PC-9 (cell line): Measurements from ENCODE around the gene APOB. TPM values are rescaled to one million over a fixed set of nuclear protein-coding genes. Genes with fewer than 3 reads are reported as not detected.

Source experiments
- BruUV-seq: library from RNA; stranded (reverse); fragments of 400-500 nt; replicated peaks from 2 replicates; lab custom pipeline; 2021; lab: Mats Ljungman, UMichigan
- CTCF ChIA-PET: fragments of 300-600 bp; sonication (Branson Sonifier 250); formaldehyde crosslinking; loops from one replicate; lab custom pipeline; 2022; ENCODE audit warnings: antibody characterized with exemption; lab: Charles Lee
- POLR2A ChIA-PET: fragments of 300-600 bp; sonication (Branson Sonifier 250); formaldehyde crosslinking; loops from one replicate; lab custom pipeline; 2022; ENCODE audit warnings: antibody characterized with exemption; ENCODE audit not compliant: unreplicated experiment; lab: Charles Lee
- DNase-seq, 2 experiments: peaks; one replicate each; pipeline versions ENCODE4 v3.0.0 to v3.0.0-alpha.2; 2015 to 2022; ENCODE audit warnings: mixed read lengths in 1 of 2
- H2AFZ ChIP-seq: fragments of 200-600 bp; sonication (generic); 2 replicates; pipeline ENCODE4 v1.8.1; 2017; ENCODE audit warnings: antibody characterized with exemption
- H3F3A ChIP-seq: fragments of 200-600 bp; sonication (generic); 2 replicates; pipeline ENCODE4 v1.8.1; 2017; ENCODE audit warnings: antibody characterized with exemption, mild to moderate bottlenecking, low read depth; ENCODE audit not compliant: insufficient read depth
- H3K27ac ChIP-seq: fragments of 200-600 bp; sonication (generic); 2 replicates; pipeline ENCODE4 v1.6.1; 2016; ENCODE audit warnings: mixed run types
- H3K27me3 ChIP-seq: fragments of 200-600 bp; sonication (generic); 2 replicates; pipeline ENCODE4 v1.6.1; 2016; ENCODE audit warnings: low read depth, mixed run types; ENCODE audit not compliant: insufficient read depth
- H3K36me3 ChIP-seq: fragments of 200-600 bp; sonication (generic); 2 replicates; pipeline ENCODE4 v1.6.1; 2016; ENCODE audit warnings: low read depth, mixed run types
- H3K4me1 ChIP-seq: fragments of 200-600 bp; sonication (generic); replicated peaks from 2 replicates; pipeline ENCODE4 v1.6.1; 2016; ENCODE audit warnings: mixed run types; ENCODE audit not compliant: insufficient read depth
- H3K4me2 ChIP-seq: fragments of 200-600 bp; sonication (generic); 2 replicates; pipeline ENCODE4 v1.6.1; 2017; ENCODE audit warnings: mixed run types
- H3K4me3 ChIP-seq: fragments of 200-600 bp; sonication (generic); 2 replicates; pipeline ENCODE4 v1.6.1; 2016; ENCODE audit warnings: mixed run types
- H3K79me2 ChIP-seq: fragments of 200-600 bp; sonication (generic); 2 replicates; pipeline ENCODE4 v1.6.1; 2017; ENCODE audit warnings: low read depth, mixed run types
- H3K9me2 ChIP-seq: fragments of 200-600 bp; sonication (generic); 2 replicates; pipeline ENCODE4 v1.8.1; 2017; ENCODE audit warnings: mild to moderate bottlenecking; ENCODE audit not compliant: insufficient read depth
- H3K9me3 ChIP-seq: fragments of 200-600 bp; sonication (generic); 2 replicates; pipeline ENCODE4 v1.8.1; 2016; ENCODE audit warnings: low read depth; ENCODE audit not compliant: insufficient read depth
- H4K20me1 ChIP-seq: fragments of 200-600 bp; sonication (generic); 2 replicates; pipeline ENCODE4 v1.8.1; 2017; ENCODE audit not compliant: insufficient read depth
- EZH2 ChIP-seq: fragments of 200-600 bp; sonication (generic); IDR thresholded peaks from 2 replicates; pipeline ENCODE4 v1.8.0; 2017; ENCODE audit warnings: antibody characterized with exemption, low read depth
- intact Hi-C: fragments of 100-400 bp; cut with micrococcal nuclease; formaldehyde crosslinking; loops from one replicate; pipeline ENCODE4 v1.10.0; 2022; ENCODE audit not compliant: unreplicated experiment
- total RNA-seq: library from RNA; stranded (reverse); gene quantifications from 2 replicates; pipeline ENCODE4 v1.2.3, GENCODE V29; 2021
- TF ChIP-seq, protein P1 (sequence below): fragments of 200-600 bp; sonication (generic); conservative IDR thresholded peaks from 2 replicates; pipeline ENCODE4 v1.6.1; 2017; ENCODE audit warnings: mixed run types, antibody characterized with exemption, mild to moderate bottlenecking, moderate library complexity

APOB gene
- total RNA-seq, 1 experiment from 2014 or later = not detected

DNA sequence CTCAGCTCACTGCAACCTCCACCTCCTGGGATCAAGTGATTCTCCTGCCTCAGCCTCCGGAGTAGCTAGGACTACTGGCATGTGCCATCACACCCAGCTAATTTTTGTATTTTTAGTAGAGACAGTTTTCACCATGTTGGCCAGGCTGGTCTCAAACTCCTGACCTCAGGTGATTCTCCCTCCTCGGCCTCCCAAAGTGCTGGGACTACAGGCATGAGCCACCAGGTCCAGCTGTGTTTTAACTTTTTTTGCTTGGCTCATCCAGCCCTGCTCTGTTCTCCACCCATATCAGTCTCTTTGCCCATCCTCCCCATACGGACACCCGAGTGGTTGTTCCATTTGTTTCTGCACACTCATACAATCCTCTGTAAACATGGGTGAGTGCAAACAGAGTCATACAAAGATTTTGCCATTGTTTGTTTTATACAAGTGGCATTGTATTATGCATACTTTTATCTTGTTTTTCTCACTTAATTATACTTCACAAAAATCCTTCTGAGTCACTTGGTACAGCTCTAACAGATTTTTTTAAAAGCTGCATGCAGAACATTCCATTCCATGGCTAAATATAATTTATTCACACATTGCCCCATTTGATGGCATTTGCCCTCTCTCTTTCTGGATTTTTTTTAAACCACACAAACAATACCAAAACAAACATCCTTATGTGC is 5.3 kb downstream of the APOB start:
- CTCF ChIA-PET = no interaction called here
- no peaks in the 10 kb centered on the region for H4K20me1 ChIP-seq
- DNase-seq = peak in 1 of 2 experiments; percentile 66
- H3K9me2 ChIP-seq = no peaks in the 10 kb centered on the region
- no peaks in the 10 kb centered on the region for H3K4me1 ChIP-seq
- no peaks in the 10 kb centered on the region for H3K79me2 ChIP-seq
- no peaks in the 10 kb centered on the region for H3K36me3 ChIP-seq
- H3K27ac ChIP-seq = no peak overlapping the region
- H3K4me2 ChIP-seq = no peak overlapping the region
- BruUV-seq = no TSS peak
- no peaks in the 10 kb centered on the region for H3F3A ChIP-seq
- H3K27me3 ChIP-seq = peaks cover 33% of the 10 kb centered on the region
- intact Hi-C loops = no loop called here
- no peak overlapping the region for H2AFZ ChIP-seq
- no peak overlapping the region for H3K4me3 ChIP-seq
- no peak for TF ChIP-seq EZH2
- TF ChIP-seq, protein P1, sequence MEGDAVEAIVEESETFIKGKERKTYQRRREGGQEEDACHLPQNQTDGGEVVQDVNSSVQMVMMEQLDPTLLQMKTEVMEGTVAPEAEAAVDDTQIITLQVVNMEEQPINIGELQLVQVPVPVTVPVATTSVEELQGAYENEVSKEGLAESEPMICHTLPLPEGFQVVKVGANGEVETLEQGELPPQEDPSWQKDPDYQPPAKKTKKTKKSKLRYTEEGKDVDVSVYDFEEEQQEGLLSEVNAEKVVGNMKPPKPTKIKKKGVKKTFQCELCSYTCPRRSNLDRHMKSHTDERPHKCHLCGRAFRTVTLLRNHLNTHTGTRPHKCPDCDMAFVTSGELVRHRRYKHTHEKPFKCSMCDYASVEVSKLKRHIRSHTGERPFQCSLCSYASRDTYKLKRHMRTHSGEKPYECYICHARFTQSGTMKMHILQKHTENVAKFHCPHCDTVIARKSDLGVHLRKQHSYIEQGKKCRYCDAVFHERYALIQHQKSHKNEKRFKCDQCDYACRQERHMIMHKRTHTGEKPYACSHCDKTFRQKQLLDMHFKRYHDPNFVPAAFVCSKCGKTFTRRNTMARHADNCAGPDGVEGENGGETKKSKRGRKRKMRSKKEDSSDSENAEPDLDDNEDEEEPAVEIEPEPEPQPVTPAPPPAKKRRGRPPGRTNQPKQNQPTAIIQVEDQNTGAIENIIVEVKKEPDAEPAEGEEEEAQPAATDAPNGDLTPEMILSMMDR = no peak
- POLR2A ChIA-PET = interaction anchor here (0.6 kb wide), 1 partner anchor 1293 kb away, joined by 3 read pairs; no protein-coding TSS in a partner anchor
- H3K9me3 ChIP-seq = no peaks in the 10 kb centered on the region

DNA sequence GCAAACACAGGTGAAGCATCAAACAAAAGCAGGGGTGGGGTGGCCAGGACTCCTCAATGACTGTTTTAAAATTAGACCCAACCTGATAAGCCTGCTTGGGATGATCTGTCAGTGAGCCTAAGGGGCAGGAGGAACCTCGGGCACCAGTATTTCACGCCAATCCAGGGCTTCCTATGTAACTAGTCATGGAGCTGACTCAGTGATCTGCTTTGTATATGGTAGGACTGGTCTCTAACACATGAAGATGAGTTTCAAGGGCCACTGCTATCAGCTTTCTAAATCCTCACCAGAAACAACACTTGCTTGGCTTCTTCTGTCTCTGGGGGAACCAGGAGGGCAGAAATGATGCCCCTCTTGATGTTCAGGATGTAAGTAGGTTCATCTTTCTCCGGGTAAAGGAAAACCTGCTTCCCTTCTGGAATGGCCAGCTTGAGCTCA is 6.2 kb downstream of the APOB start:
- Histone ChIP-seq H3K27ac (no peak overlapping the region), H3K4me1 (no peaks in the 10 kb centered on the region), H3K36me3 (no peaks in the 10 kb centered on the region), H3K79me2 (no peaks in the 10 kb centered on the region), H2AFZ (no peak overlapping the region), H3K9me2 (no peaks in the 10 kb centered on the region), H3F3A (no peaks in the 10 kb centered on the region), H4K20me1 (no peaks in the 10 kb centered on the region), H3K9me3 (no peaks in the 10 kb centered on the region), H3K4me3 (no peak overlapping the region), H3K27me3 (peaks cover 33% of the 10 kb centered on the region), H3K4me2 (no peak overlapping the region)
- no peak for DNase-seq
- TF ChIP-seq, protein P1 = no peak
- TF ChIP-seq EZH2 = no peak
- intact Hi-C loops = no loop called here
- ChIA-PET POLR2A (no interaction called here), CTCF (no interaction called here)
- BruUV-seq = no TSS peak

- no peaks in the 10 kb centered on the region for H3K79me2 ChIP-seq
- intact Hi-C loops = no loop called here
- no TSS peak for BruUV-seq
- H3K4me2 ChIP-seq = no peak overlapping the region
- ChIA-PET CTCF (no interaction called here), POLR2A (no interaction called here)
- no peak for TF ChIP-seq EZH2
- TF ChIP-seq, protein P1 = no peak
- H3F3A ChIP-seq = no peaks in the 10 kb centered on the region
- no peaks in the 10 kb centered on the region for H3K4me1 ChIP-seq
- no peaks in the 10 kb centered on the region for H3K9me2 ChIP-seq
- no peaks in the 10 kb centered on the region for H3K36me3 ChIP-seq
- H3K27me3 ChIP-seq = peaks cover 33% of the 10 kb centered on the region
- no peak overlapping the region for H2AFZ ChIP-seq
- no peak overlapping the region for H3K4me3 ChIP-seq
- DNase-seq = no peak
- H3K27ac ChIP-seq = no peak overlapping the region
- H4K20me1 ChIP-seq = no peaks in the 10 kb centered on the region
- no peaks in the 10 kb centered on the region for H3K9me3 ChIP-seq
Observed at GRCh38 chr2:21036708-21037670, 6.9 kb downstream of the APOB start.
